ENCODE data around the gene MAGI1.

The MAGI1 gene

GRCh38 chr3:65889707-65890099, 149.0 kb downstream of the MAGI1 start:
- no peak for DNase-seq (ENCODE audit: low read depth)
- no peak overlapping the region for H3K4me3 ChIP-seq (ENCODE audit: low read length)
- no peak for TF ChIP-seq CTCF (IDR thresholded peaks at IDR 0.05; ENCODE audit: insufficient read depth, low read depth, low read length, missing control alignments)

- DNase-seq (ENCODE audit: low read depth) = peak; percentile 73
- no peak for TF ChIP-seq CTCF (IDR thresholded peaks at IDR 0.05; ENCODE audit: insufficient read depth, low read depth, low read length, missing control alignments)
- H3K4me3 ChIP-seq (ENCODE audit: low read length) = no peak overlapping the region
These were observed 149.6 kb downstream of the MAGI1 start for GRCh38 chr3:65888980-65889706.

- no peak for DNase-seq (ENCODE audit: low read depth)
- TF ChIP-seq CTCF (IDR thresholded peaks at IDR 0.05; ENCODE audit: insufficient read depth, low read depth, low read length, missing control alignments) = no peak
- H3K4me3 ChIP-seq (ENCODE audit: low read length) = no peak overlapping the region
These were observed 150.5 kb downstream of the MAGI1 start for GRCh38 chr3:65888196-65888595.

- no peak for DNase-seq (ENCODE audit: low read depth)
- no peak overlapping the region for H3K4me3 ChIP-seq (ENCODE audit: low read length)
- no peak for TF ChIP-seq CTCF (IDR thresholded peaks at IDR 0.05; ENCODE audit: insufficient read depth, low read depth, low read length, missing control alignments)
These were observed 152.3 kb downstream of the MAGI1 start for GRCh38 chr3:65886391-65886790.

- DNase-seq (ENCODE audit: low read depth) = peak; percentile 11
- H3K4me3 ChIP-seq (ENCODE audit: low read length) = no peak overlapping the region
- no peak for TF ChIP-seq CTCF (IDR thresholded peaks at IDR 0.05; ENCODE audit: insufficient read depth, low read depth, low read length, missing control alignments)
These were observed 154.6 kb downstream of the MAGI1 start for GRCh38 chr3:65884071-65884470.

GRCh38 chr3:65883613-65884012, 155.1 kb downstream of the MAGI1 start:
- H3K4me3 ChIP-seq (ENCODE audit: low read length) = no peak overlapping the region
- no peak for TF ChIP-seq CTCF (IDR thresholded peaks at IDR 0.05; ENCODE audit: insufficient read depth, low read depth, low read length, missing control alignments)
- DNase-seq (ENCODE audit: low read depth) = peak; percentile 32

- no peak for DNase-seq (ENCODE audit: low read depth)
- no peak for TF ChIP-seq CTCF (IDR thresholded peaks at IDR 0.05; ENCODE audit: insufficient read depth, low read depth, low read length, missing control alignments)
- no peak overlapping the region for H3K4me3 ChIP-seq (ENCODE audit: low read length)
These were observed 158.4 kb downstream of the MAGI1 start for GRCh38 chr3:65880350-65880749.

Data from epithelial cell of esophagus (primary cell).